ENCODE results near the gene TCEA3.

GRCh38 chr1:23444104-23444533, 19.6 kb upstream of the TCEA3 start:
- TF ChIP-seq CTCF (IDR thresholded peaks at IDR 0.05; ENCODE audit: low read length) (no peak), EZH2 (optimal IDR thresholded peaks at IDR 0.05; ENCODE audit: low read depth, low read length) (no peak), EZH2phosphoT487 (IDR thresholded peaks at IDR 0.05; ENCODE audit: low read length) (no peak)
